Vagina (tissue), 2 donors: ENCODE results near the gene DNPH1. TPM values are rescaled to one million over a fixed set of nuclear protein-coding genes. Genes with fewer than 3 reads are reported as not detected.

Experiments
- DNase-seq, 2 donors: peaks; one replicate each; pipeline ENCODE4 v3.0.0-alpha.2; 2017; ENCODE audit errors: extremely low spot score in 2 of 2
- H3K27ac ChIP-seq: fragments of 200-600 bp; sonication (generic); one replicate; pipeline ENCODE4 v1.5.1; 2019
- H3K27me3 ChIP-seq: fragments of 200-600 bp; sonication (generic); one replicate; pipeline ENCODE4 v1.5.1; 2019
- H3K36me3 ChIP-seq, 2 donors: fragments of 200-600 bp; sonication (generic); one replicate each; pipeline ENCODE4 v1.5.1; 2017 to 2019
- H3K4me1 ChIP-seq: fragments of 200-600 bp; sonication (generic); one replicate; pipeline ENCODE4 v1.5.1; 2019
- H3K4me3 ChIP-seq, 2 donors: fragments of 200-600 bp; sonication (generic); 1 replicate in 1 of 2; 2 replicates in 1 of 2; pipeline ENCODE4 v1.5.1; 2016 to 2019
- H3K9me3 ChIP-seq: fragments of 200-600 bp; sonication (generic); one replicate; pipeline ENCODE4 v1.5.1; 2019
- CTCF ChIP-seq, 3 experiments: fragments of 450-650 bp in 2 of 3; fragments of 200-600 bp in 1 of 3; sonication (generic) in 1 of 3; IDR thresholded peaks; one replicate each; pipeline ENCODE4 v1.5.1; 2017 to 2019; ENCODE audit warnings: antibody characterized with exemption in 3 of 3, mild to moderate bottlenecking in 2 of 3, moderate library complexity in 2 of 3
- POLR2A ChIP-seq, 2 donors: fragments of 450-650 bp; IDR thresholded peaks; one replicate each; pipeline ENCODE4 v1.6.1; 2017; ENCODE audit warnings: antibody characterized with exemption in 2 of 2, mild to moderate bottlenecking in 2 of 2, moderate library complexity in 2 of 2
- POLR2AphosphoS5 ChIP-seq, 2 donors: sonication (generic); formaldehyde crosslinking; IDR thresholded peaks; one replicate each; pipeline ENCODE4 v1.9.0; 2017; ENCODE audit warnings: antibody characterized with exemption in 2 of 2, mild to moderate bottlenecking in 2 of 2, low read depth in 1 of 2; ENCODE audit not compliant: insufficient read depth in 1 of 2
- intact Hi-C: fragments of 100-400 bp; cut with DNase I; formaldehyde crosslinking; loops from one replicate; pipeline ENCODE4 v1.15.1; 2023
- total RNA-seq: library from RNA; depleted of rRNA; stranded (reverse); fragments of >200 nt; gene quantifications from one replicate; pipeline ENCODE4 v1.2.3, GENCODE V29; 2016

DNPH1 gene
- total RNA-seq, 1 donor from 2014 or later: 61.9 TPM

GRCh38 chr6:43260791-43261190 is 31.5 kb upstream of the DNPH1 start:
- no peaks in the 10 kb centered on the region for H3K36me3 ChIP-seq
- TF ChIP-seq POLR2A (IDR thresholded peaks at IDR 0.05) (no peak), POLR2AphosphoS5 (IDR thresholded peaks at IDR 0.05; ENCODE audit: insufficient read depth in 1 of 2, low read depth in 1 of 2) (no peak), CTCF (IDR thresholded peaks at IDR 0.05) (no peak)
- no peaks in the 10 kb centered on the region for H3K4me1 ChIP-seq
- H3K27me3 ChIP-seq: no peaks in the 10 kb centered on the region
- DNase-seq: no peak
- H3K9me3 ChIP-seq: no peaks in the 10 kb centered on the region
- intact Hi-C loops: no loop called here
- H3K4me3 ChIP-seq: no peak overlapping the region
- H3K27ac ChIP-seq: no peak overlapping the region

DNA sequence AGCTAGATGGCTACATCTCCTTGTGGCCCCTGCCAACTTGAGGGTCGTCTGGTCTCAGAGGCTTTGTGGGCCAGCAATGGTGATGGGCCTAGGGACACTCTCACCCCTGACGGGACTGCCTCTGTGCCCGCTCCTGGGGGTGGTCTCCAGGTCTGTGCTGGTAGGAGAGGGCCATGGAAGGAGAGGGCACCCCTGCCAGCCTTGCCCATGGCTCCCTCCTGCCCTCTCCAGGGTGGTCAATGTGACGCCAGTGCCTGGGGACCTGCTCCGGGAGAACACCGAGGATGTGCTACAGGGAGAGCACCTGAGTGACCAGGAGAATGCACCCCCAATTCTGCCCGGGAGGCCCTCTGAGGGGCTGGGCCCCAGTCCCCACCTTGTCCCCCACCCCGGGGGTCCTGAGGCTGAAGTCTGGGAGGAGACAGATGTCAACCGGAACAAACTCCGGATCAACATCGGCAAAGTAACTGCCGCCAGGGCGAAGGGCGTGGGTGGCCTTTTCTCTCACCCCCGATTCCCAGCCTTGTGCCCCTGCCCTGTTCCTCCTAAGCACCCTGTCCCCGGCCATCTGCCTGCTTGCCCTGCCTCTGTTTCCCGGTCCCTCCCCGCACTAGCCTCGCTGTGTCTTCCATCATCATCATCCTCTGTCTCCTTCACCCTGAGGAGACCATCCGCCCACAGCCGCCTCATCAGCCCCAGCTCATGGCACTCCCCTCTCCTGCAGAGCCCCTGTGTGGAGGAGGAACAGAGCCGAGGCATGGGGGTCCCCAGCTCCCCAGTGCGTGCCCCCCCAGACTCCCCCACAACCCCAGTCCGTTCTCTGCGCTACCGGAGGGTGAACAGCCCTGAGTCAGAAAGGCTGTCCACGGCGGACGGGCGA is 29.8 kb upstream of the DNPH1 start:
- TF ChIP-seq POLR2AphosphoS5 (IDR thresholded peaks at IDR 0.05; ENCODE audit: insufficient read depth in 1 of 2, low read depth in 1 of 2) (no peak), CTCF (IDR thresholded peaks at IDR 0.05) (no peak), POLR2A (IDR thresholded peaks at IDR 0.05) (no peak)
- Histone ChIP-seq H3K36me3 (no peaks in the 10 kb centered on the region), H3K4me1 (no peaks in the 10 kb centered on the region), H3K27me3 (no peaks in the 10 kb centered on the region), H3K27ac (no peak overlapping the region), H3K9me3 (no peaks in the 10 kb centered on the region), H3K4me3 (no peak overlapping the region)
- intact Hi-C loops: no loop called here
- DNase-seq: no peak

GRCh38 chr6:43258180-43258579 is 28.9 kb upstream of the DNPH1 start:
- intact Hi-C loops: no loop called here
- TF ChIP-seq CTCF (IDR thresholded peaks at IDR 0.05) (no peak), POLR2AphosphoS5 (IDR thresholded peaks at IDR 0.05; ENCODE audit: insufficient read depth in 1 of 2, low read depth in 1 of 2) (no peak), POLR2A (IDR thresholded peaks at IDR 0.05) (no peak)
- no peaks in the 10 kb centered on the region for H3K4me1 ChIP-seq
- DNase-seq: no peak
- no peak overlapping the region for H3K27ac ChIP-seq
- no peak overlapping the region for H3K4me3 ChIP-seq
- no peaks in the 10 kb centered on the region for H3K27me3 ChIP-seq
- no peaks in the 10 kb centered on the region for H3K36me3 ChIP-seq
- no peaks in the 10 kb centered on the region for H3K9me3 ChIP-seq

DNA sequence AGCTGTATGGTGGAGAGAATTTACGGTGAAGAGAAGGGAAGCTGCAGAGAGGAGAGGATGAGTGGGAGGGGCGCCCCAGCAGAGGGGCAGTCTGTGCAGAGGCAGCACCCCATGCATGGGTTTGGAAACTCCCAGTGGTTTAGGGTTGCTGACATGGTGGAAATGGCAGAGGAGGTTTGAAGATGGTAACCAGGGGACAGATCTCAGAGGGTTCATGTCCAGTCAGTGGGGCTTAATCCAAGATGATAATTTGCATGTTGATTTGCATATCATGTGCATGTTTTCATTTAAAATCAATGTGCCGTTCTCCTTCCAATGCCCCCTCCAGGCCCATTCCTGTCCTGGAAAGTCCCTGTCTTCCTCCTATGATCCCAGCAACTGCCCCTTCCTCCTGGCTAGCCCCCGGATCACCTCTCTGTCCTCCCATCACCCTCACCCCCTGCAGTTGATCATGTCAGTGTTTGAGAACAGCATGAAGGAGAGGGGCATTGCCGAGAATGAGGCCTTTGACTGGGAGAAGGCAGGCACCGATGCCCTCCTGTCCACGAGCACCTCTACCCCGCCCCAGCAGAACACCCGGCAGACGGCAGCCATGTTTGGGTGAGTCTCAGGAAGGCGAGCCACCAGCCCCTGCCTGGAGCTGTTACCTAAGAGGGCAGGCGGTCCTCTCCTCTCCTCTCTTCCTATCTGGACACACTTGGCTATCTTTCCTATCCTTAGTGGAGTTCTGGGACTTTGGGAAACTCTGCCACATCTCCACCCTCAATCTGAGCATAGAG is 28.3 kb upstream of the DNPH1 start:
- Histone ChIP-seq H3K27ac (no peak overlapping the region), H3K9me3 (no peaks in the 10 kb centered on the region), H3K36me3 (no peaks in the 10 kb centered on the region), H3K4me1 (no peaks in the 10 kb centered on the region), H3K27me3 (no peaks in the 10 kb centered on the region), H3K4me3 (no peak overlapping the region)
- intact Hi-C loops: no loop called here
- no peak for DNase-seq
- TF ChIP-seq POLR2AphosphoS5 (IDR thresholded peaks at IDR 0.05; ENCODE audit: insufficient read depth in 1 of 2, low read depth in 1 of 2) (no peak), POLR2A (IDR thresholded peaks at IDR 0.05) (no peak), CTCF (IDR thresholded peaks at IDR 0.05) (no peak)
